M059J (cell line): ENCODE data around the gene INCENP. TPM values are rescaled to one million over a fixed set of nuclear protein-coding genes. Genes with fewer than 3 reads are reported as not detected.
"Not testable (repeated sequence)": the region's sequence is repeated elsewhere in the genome, so short reads cannot be mapped to it uniquely, and the experiment has no call there.

ENCODE experiments used
- DNase-seq: peaks from one replicate; pipeline ENCODE4 v3.0.0-alpha.2; 2012; ENCODE audit warnings: low read depth
- total RNA-seq: library from RNA; depleted of rRNA; stranded (reverse); fragments of >200 nt; shearing (Covaris generic); gene quantifications from 2 replicates; pipeline ENCODE4 v1.2.3, GENCODE V29; 2014; rRNA removed

The INCENP gene
- total RNA-seq, result 47.9 and 76.2 TPM in 2 replicates

DNA sequence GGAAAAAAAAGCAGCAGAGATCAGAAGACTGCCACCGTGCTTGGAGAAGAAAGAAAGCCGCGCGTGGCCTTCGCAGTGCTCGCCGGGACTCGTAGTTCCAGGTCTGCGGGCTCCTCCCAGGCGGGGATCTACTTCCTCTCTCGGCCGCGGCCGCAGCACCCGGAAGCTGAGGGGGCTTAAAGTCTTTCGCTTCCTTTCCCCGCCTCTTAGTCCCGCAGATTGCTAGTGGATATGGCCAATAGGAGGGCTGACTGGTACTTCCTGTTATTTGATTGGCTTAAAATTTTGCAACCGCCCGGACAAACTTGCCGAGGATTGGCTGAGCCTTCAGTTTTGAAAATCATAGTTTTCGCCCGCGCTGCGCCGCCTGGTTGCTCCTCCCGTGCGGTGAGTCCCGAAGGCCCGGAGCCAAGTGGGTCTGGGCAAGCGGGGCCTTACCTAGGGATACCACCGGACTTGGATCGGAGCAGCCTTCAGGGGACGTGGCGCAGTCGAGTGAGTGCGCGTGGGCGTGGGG, at the start of gene INCENP:
INCENP (plus strand) TSS at position 343 of the 517 bp plus-strand sequence. CDS start 4,151 bp downstream, outside the sequence.
- DNase-seq, result peak; percentile 99

DNA sequence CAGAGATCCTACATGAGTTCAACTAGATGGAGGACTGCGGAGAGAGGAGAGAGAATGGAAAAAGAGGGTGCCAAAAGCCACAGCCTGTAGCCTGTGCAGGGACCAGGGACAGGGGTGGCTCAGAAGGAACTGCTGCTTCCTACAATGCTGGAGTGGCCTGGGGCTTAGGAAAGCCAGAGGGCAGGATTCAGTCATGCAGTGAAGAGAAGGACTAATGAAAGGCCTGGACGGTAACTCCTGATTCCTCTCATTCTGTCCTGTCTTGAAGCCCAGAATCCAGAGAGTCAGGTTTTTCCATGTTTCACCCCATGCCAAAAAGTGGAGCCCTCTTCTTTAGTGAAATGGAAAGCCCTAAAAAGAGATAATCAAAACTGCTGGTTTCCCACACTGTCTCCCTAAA, 48.4 kb upstream of the INCENP start:
- DNase-seq, result peak; percentile 8

DNA sequence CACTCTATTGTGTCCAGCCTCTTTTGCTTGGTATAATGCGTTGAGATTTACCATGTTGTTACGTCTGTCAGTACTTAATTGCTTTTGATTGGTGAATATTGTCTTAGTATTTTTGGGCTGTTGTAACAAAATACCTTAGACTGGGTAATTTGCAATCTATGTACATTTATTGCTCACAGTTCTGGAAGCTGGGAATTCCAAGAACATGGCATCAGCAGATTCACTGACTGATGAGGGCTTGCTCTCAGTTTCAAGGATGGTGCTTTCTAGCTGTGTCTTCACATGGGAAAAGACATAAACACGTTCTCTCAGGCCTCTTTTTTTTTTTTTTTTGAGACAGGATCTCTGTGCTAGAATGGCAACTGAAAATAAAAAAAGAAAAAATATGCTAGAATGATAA, 46.7 kb upstream of the INCENP start:
- DNase-seq, result no peak

- DNase-seq, result peak; percentile 61
Measured at GRCh38 chr11:62081378-62082291, 42.2 kb upstream of the INCENP start.

DNA sequence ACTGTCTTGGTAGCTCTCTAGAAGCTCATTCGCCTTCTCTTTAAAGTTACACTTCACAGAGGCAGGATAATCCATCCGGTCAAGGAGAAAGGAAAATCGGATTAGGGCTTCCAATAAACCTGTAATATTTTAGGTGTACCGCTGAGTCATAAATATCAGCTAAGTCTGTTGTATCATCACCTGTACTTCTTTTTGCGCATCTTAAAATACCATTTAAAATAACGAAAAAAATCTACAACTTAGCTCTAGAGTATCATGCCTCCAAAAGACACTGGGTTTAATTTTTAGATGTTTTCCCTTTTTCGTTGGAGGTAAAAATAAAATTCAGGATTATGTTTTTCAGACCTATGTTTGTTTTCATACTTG, 41.5 kb upstream of the INCENP start:
- DNase-seq, result no peak

DNA sequence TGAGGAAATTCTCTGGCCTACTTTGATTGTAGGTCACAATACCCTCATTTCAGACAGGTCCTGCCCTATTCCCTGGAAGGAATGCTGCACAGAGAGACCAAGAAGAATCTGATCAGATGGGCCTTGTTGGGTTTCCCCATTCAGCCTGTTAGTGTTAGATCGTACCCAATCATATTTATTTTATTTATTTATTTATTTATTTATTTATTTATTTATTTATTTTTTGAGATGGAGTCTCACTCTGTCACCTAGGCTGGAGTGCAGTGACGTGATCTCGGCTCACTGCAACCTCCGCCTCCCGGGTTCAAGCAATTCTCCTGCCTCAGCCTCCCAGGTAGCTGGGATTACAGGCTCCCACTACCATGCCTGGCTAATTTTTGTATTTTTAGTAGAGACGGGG, 39.0 kb upstream of the INCENP start:
- DNase-seq, result not testable (repeated sequence)

GRCh38 chr11:62087694-62088093, 36.1 kb upstream of the INCENP start:
- no peak for DNase-seq

GRCh38 chr11:62088331-62088933, 35.4 kb upstream of the INCENP start:
- no peak for DNase-seq

DNA sequence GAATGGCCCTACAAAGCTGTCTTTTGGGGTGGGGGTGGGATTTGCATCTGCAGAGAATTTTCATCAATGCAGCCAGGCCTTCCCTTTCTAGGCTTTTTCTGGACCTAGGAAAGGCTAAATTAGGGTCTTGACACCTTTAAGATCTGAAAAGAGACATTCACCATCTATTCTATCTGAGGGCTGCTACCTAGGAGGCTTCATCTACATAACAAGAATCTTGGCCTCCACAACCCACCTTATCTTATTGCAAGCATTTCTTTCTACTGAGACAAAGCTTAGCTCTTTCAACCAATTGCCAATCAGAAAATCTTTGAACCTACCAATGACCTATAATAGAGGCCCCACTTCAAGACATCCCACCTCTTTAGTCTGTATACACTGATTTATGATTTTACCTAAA, 20.7 kb upstream of the INCENP start:
- no peak for DNase-seq

GRCh38 chr11:62103986-62104385, 19.8 kb upstream of the INCENP start:
- no peak for DNase-seq

DNA sequence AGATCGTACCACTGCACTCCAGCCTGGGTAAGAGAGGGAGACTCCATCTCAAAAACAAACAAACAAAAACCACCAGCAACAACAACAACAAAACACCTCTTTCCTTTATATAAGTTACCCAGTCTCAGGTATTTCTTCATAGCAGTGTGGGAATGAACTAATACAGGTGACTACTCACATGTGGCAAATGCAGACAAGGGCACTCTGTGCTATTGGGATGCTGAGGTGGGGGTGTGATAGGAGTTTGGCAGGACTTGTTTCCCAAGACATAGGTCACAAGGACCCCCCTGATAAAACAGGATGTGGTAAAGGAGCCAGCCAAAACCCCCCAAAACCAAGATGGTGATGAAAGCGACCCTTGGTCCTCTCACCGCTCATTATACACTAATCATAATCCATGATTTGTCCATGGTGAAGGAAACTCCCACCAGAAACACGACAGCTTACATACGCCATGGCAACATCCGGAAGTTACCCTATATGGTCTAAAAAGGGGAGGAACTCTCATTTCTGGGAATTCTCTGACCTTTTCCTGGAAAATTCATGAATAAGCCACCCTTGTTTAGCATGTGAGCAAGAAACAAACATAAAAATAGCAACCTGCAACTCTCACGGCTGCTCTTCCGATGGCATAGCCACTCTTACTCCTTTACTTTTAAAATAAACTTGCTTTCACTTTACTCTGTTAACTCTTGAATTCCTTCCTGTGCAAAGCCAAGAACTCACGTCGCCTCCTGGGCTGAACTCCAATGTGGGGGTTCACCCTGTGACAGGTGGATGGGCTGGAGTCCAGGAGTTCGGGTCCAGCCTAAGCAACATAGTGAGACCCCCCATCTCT, 18.8 kb upstream of the INCENP start:
- DNase-seq, result peak; percentile 62

DNA sequence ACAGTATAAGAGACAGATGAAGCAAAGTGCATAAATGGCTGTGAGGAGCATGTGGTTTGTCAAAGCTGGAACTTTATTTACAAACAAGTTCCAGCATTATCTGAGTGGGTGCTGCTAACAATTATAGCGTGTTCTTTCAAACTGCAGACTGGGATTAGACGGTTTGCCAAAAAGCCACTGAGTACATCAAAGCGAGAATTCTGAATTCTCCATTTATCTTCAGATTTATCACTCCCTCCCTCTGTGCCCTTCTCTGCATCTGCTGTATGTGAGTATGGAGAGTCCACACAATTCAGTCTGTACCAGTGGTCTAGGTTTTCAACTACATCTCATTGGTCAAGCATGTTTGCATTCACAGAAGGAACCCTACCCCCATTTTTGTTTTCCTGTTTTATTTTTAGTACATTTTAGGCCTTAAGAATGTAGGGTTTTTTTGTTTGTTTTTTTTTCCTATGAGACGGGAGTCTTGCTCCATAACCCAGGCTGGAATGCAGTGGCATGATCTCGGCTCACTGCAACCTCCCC, 18.1 kb upstream of the INCENP start:
- peak; percentile 46 for DNase-seq

GRCh38 chr11:62108017-62108750, 15.6 kb upstream of the INCENP start:
- DNase-seq, result peak; percentile 69

DNA sequence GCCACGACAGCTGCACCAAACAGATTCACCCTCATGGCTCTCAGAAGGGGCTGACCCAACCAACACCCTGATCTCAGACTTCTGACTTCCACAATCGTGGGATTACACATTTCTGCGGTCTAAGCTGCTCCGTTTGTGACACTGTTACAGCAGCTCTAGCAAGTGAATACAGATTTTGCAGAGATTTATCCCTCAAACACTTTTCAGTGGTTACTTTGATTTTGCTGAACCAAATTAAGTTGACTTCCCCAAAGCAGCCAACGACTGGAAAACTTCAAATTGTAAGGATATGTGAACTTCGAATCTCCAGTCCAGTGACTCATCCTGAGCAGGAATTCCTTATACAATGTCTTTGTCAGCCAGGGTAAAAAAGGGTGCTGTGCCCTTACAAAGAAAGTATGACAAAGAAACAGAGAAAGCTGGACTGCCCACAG, 14.8 kb upstream of the INCENP start:
- DNase-seq, result peak; percentile 73

GRCh38 chr11:62115085-62115694, 8.6 kb upstream of the INCENP start:
- DNase-seq, result no peak

GRCh38 chr11:62116451-62116850, 7.4 kb upstream of the INCENP start:
- no peak for DNase-seq

DNA sequence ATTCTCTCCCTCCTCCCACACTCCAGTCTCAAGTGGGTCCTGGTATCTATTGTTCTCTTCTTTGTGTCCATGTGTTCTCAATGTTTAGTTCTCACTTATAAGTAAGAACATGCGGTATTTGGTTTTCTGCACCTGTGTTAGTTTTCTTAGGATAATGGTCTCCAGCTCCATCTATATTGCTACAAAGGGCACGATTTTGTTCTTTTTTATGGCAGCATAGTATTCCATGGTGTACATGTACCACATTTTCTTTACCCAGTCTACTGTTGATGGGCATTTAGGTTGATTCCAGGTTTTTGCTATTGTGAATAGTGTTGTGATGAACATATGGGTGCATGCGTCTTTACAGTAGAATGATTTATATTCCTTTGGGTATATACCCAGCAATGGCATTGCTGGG, 4.2 kb upstream of the INCENP start:
- no peak for DNase-seq

DNA sequence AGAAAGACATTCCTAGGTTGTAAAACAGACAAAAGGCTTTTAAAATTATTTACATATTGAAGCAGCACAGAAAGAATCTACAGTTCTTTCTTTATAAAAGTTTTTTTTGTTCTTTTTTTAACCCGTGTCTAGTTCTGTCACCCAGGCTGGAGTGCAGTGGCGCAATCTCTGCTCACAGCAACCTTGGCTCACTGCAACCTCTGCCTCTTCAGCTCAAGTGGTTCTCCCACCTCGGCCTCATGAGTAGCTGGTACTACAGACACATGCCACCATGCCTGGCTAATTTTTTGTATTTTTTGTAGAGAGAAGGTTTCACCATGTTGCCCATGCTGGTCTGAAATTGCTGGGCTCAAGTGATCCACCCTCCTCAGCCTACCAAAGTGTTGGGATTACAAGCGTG, 3.8 kb upstream of the INCENP start:
- no peak for DNase-seq

DNA sequence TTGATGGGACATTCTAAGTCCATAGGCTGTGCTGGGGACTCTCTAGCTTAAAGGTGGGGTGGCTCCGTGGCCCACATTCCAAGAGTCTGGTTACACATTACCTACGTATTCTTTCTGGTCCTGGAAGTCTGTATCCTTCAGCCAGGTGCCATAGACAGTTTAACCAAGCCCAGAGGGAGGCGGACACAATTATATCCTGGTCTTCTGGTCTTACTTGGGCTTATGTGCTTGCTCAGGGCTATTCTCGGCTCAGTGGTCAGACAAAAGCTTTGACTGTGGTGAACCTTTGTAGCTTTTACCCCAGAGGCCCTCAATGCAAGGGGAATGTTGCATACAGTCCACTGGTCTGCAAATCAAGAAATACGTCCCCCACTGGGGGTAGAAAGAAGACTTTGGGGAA, 3.4 kb upstream of the INCENP start:
- DNase-seq, result no peak

- DNase-seq, result no peak
Measured at GRCh38 chr11:62122076-62122475, 1.7 kb upstream of the INCENP start.
